Transverse colon (tissue), 4 donors: ENCODE measurements around the gene OSBPL10. TPM values are rescaled to one million over a fixed set of nuclear protein-coding genes. Genes with fewer than 3 reads are reported as not detected.

Source experiments
- DNase-seq: peaks from one replicate; pipeline ENCODE4 v3.0.0-alpha.2; 2019
- H3K27ac ChIP-seq, 4 donors: fragments of 200-600 bp; sonication (generic); 2 replicates each; pipeline ENCODE4 v1.5.1; 2016 to 2018; ENCODE audit warnings: inconsistent platforms in 4 of 4
- H3K27me3 ChIP-seq: fragments of 200-600 bp; sonication (generic); 2 replicates; pipeline ENCODE4 v1.5.1; 2017; ENCODE audit warnings: inconsistent platforms
- H3K36me3 ChIP-seq, 4 donors: fragments of 200-600 bp; sonication (generic); 2 replicates each; pipeline ENCODE4 v1.5.1; 2017 to 2019; ENCODE audit warnings: inconsistent platforms in 4 of 4
- H3K4me1 ChIP-seq, 4 donors: fragments of 200-600 bp; sonication (generic); 2 replicates each; pipeline ENCODE4 v1.5.1; 2017 to 2020; ENCODE audit warnings: inconsistent platforms in 4 of 4
- H3K4me3 ChIP-seq, 4 donors: fragments of 200-600 bp; sonication (generic); 1 replicate in 1 of 4; 2 replicates in 3 of 4; pipeline versions ENCODE4 v1.5.1 to v1.6.1; 2017 to 2019; ENCODE audit warnings: inconsistent platforms in 4 of 4
- H3K9me3 ChIP-seq, 2 donors: fragments of 200-600 bp; sonication (generic); 2 replicates each; pipeline ENCODE4 v1.5.1; 2017 to 2019; ENCODE audit warnings: inconsistent platforms in 2 of 2
- EP300 ChIP-seq: sonication (generic); formaldehyde crosslinking; IDR thresholded peaks from one replicate; pipeline ENCODE4 v1.6.1; 2017; ENCODE audit warnings: antibody characterized with exemption, low read depth
- POLR2A ChIP-seq: fragments of 450-650 bp; IDR thresholded peaks from one replicate; pipeline ENCODE4 v1.6.1; 2016; ENCODE audit warnings: antibody characterized with exemption, mild to moderate bottlenecking, moderate library complexity
- POLR2AphosphoS5 ChIP-seq, 3 donors: sonication (generic); formaldehyde crosslinking; IDR thresholded peaks; one replicate each; pipeline ENCODE4 v1.6.1; 2016; ENCODE audit warnings: antibody characterized with exemption in 3 of 3
- WGBS, 2 donors: methylation state at CpG; one replicate each; pipeline ENCODE4 v1.1.5; 2018; ENCODE audit warnings: low coverage in 1 of 2; 5-methylcytosine and 5-hydroxymethylcytosine counted together
- in situ Hi-C, 4 donors: fragments of 200-750 bp; cut with MboI; loops; one replicate each; pipeline versions ENCODE4 v1.15.0 to v1.15.1; 2017; ENCODE audit warnings: low sequenced_read_pairs in 3 of 4, low pct_ligation_motif_present in 1 of 4, low pct_unique_long_range_greater_than_20kb in 1 of 4
- intact Hi-C: fragments of 100-400 bp; cut with DNase I; formaldehyde crosslinking; loops from one replicate; pipeline ENCODE4 v1.15.1; 2023; ENCODE audit warnings: low total_unique reads
- total RNA-seq, 4 donors: library from RNA; depleted of rRNA; stranded (reverse); fragments of >200 nt; gene quantifications; one replicate each; pipeline ENCODE4 v1.1.0, GENCODE V29; 2016
- TF ChIP-seq, protein P1 (sequence below), 5 experiments: fragments of 200-600 bp in 3 of 5; fragments of 450-650 bp in 2 of 5; sonication (generic) in 3 of 5; IDR thresholded peaks; 1 replicate in 2 of 5; 2 replicates in 3 of 5; pipeline ENCODE4 v1.5.1; 2016 to 2017; ENCODE audit warnings: antibody characterized with exemption in 5 of 5, inconsistent platforms in 3 of 5, mild to moderate bottlenecking in 2 of 5, moderate library complexity in 1 of 5

OSBPL10 gene
- total RNA-seq, 4 donors from 2014 or later, result 10.0 to 34.8 (median 19.5) TPM

DNA sequence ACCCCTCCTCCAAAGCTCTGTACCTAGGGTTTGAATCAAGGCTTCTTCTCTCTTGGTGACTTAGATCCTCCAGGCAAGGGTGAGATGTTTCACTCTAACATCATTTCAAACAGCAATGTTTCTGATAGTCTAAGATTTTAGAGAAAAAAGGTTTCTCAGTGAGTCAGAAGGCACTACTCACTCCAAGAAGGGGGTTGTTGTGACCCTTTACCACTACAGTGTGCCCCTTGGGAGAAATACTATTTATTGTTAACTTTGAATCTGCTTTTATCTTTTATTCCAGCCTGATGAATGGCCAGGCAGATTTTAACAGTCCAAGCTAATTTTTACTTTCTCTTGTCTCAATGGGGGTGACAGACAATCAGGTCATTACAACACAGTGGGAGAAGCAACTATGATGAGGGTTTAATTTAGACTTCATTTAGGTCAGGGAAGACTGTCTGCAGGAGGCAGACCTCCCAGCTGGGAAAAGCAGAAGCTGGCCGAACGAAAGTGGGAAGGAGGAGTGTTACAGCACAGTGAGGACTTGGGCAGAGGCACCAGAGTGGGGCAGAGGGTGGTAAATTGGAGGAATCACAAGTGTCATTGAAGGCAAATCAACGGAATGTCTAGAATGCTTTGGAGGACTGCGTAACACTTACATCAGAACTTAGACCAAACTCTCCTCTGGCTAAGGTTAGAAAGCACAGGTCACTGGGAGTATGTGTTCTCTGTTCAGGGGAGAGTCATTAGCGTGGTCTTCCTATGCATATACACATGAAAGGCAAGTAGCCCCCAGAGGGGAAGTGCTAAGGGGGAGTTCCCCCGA is 21.7 kb upstream of the OSBPL10 start:
- no peak overlapping the region for H3K27ac ChIP-seq
- no peaks in the 10 kb centered on the region for H3K27me3 ChIP-seq
- TF ChIP-seq, protein P1, sequence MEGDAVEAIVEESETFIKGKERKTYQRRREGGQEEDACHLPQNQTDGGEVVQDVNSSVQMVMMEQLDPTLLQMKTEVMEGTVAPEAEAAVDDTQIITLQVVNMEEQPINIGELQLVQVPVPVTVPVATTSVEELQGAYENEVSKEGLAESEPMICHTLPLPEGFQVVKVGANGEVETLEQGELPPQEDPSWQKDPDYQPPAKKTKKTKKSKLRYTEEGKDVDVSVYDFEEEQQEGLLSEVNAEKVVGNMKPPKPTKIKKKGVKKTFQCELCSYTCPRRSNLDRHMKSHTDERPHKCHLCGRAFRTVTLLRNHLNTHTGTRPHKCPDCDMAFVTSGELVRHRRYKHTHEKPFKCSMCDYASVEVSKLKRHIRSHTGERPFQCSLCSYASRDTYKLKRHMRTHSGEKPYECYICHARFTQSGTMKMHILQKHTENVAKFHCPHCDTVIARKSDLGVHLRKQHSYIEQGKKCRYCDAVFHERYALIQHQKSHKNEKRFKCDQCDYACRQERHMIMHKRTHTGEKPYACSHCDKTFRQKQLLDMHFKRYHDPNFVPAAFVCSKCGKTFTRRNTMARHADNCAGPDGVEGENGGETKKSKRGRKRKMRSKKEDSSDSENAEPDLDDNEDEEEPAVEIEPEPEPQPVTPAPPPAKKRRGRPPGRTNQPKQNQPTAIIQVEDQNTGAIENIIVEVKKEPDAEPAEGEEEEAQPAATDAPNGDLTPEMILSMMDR (IDR thresholded peaks at IDR 0.05), result no peak
- TF ChIP-seq POLR2AphosphoS5 (IDR thresholded peaks at IDR 0.05), result no peak
- WGBS, 2 donors, result 76 to 78% methylated on average over 3 to 6 of the region's 6 CpGs
- no peaks in the 10 kb centered on the region for H3K4me1 ChIP-seq
- in situ Hi-C loops (no loop called here), intact Hi-C loops (no loop called here)
- no peak for DNase-seq
- H3K9me3 ChIP-seq, result no peaks in the 10 kb centered on the region
- H3K4me3 ChIP-seq, result no peak overlapping the region
- no peaks in the 10 kb centered on the region for H3K36me3 ChIP-seq

DNA sequence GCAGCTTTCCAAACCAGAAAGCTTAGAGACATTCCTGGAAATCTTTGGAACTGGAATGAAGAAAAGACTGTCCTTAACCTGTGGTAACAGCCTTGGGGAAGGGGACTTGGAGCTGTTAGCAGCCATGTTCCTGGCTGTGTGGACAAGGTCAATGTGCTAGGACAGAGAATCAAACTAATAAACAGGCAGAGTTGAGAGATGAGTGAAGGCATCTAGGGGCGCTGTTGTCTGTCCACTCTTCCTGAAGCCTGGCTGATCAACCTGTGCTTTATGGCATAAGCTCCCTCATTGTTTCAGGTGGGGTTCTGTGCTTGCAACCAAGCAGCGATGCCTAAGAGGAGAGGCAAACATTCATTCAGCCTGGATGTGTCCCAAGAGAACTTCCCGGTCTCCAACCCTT is 19.8 kb upstream of the OSBPL10 start:
- no peaks in the 10 kb centered on the region for H3K9me3 ChIP-seq
- no peak overlapping the region for H3K4me3 ChIP-seq
- H3K27ac ChIP-seq, result no peak overlapping the region
- no peak for DNase-seq
- 88% methylated on average over 3 of the region's 3 CpGs; no CpG with 5 or more reads in 1 of the 2 donors for WGBS, 2 donors
- in situ Hi-C loops (no loop called here), intact Hi-C loops (no loop called here)
- no peaks in the 10 kb centered on the region for H3K36me3 ChIP-seq
- no peaks in the 10 kb centered on the region for H3K27me3 ChIP-seq
- H3K4me1 ChIP-seq, result no peaks in the 10 kb centered on the region
- TF ChIP-seq POLR2AphosphoS5 (IDR thresholded peaks at IDR 0.05), result no peak
- no peak for TF ChIP-seq POLR2A
- TF ChIP-seq, protein P1 (IDR thresholded peaks at IDR 0.05), result no peak

DNA sequence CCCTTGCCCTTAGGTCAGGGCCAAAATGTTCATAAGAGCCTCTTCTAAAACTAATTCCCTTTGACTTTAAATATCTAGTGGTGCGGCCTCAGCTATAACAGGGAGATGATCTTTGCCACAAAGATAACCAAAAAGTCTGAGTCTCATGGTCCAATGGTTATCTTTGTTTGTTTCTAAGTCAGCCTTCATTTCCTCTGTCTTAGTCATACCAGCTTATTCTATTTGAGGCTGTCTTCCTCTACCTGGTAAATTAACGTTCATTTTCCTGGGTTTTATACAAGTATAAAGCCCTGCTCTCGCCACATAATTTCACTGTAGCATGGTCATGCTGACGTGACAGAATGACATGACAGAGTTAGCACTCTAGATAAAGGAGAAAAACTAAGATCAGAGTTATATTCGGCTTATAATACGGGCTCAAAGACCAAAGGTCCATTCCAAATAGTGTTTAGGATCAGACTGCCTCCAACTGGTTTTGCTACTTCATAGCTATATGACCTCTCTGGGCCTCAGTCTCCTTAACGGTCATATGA is 18.9 kb upstream of the OSBPL10 start:
- DNase-seq, result no peak
- no peak overlapping the region for H3K27ac ChIP-seq
- no peaks in the 10 kb centered on the region for H3K4me1 ChIP-seq
- no peaks in the 10 kb centered on the region for H3K9me3 ChIP-seq
- TF ChIP-seq POLR2AphosphoS5 (IDR thresholded peaks at IDR 0.05) (no peak), POLR2A (no peak), EP300 (no peak)
- TF ChIP-seq, protein P1 (IDR thresholded peaks at IDR 0.05), result no peak
- H3K27me3 ChIP-seq, result no peaks in the 10 kb centered on the region
- 68 to 80% methylated on average over 7 of the region's 7 CpGs for WGBS, 2 donors
- in situ Hi-C loops (no loop called here), intact Hi-C loops (no loop called here)
- no peaks in the 10 kb centered on the region for H3K36me3 ChIP-seq
- H3K4me3 ChIP-seq, result no peak overlapping the region

DNA sequence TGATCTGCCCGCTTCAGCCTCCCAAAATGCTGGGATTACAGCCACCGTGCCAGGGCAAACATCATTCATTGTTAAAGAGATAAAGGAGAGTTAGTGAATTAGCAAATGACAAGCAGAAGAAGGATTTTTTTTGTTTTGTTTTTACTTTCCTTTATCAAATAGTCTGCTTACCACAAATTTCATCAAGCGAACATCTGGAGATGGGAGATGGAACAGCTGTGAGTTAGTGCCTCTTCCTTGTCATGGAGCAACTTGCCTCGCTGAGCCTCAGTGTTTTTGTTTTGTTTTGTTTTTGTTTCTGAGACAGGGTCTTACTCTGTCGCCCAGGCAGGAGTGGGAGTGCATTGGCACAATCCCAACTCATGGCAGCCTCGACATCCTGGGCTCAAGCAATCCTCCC is 16.4 kb upstream of the OSBPL10 start:
- no peak for TF ChIP-seq POLR2AphosphoS5 (IDR thresholded peaks at IDR 0.05)
- TF ChIP-seq EP300, result no peak
- TF ChIP-seq POLR2A, result no peak
- TF ChIP-seq, protein P1 (IDR thresholded peaks at IDR 0.05), result no peak
- no peaks in the 10 kb centered on the region for H3K4me1 ChIP-seq
- no peaks in the 10 kb centered on the region for H3K36me3 ChIP-seq
- in situ Hi-C loops (no loop called here), intact Hi-C loops (no loop called here)
- DNase-seq, result no peak
- H3K9me3 ChIP-seq, result no peaks in the 10 kb centered on the region
- WGBS, 2 donors, result 83 to 87% methylated on average over 6 of the region's 6 CpGs
- H3K27ac ChIP-seq, result no peak overlapping the region
- no peaks in the 10 kb centered on the region for H3K27me3 ChIP-seq
- no peak overlapping the region for H3K4me3 ChIP-seq
